Nephron (organoid): ENCODE results near the gene ANGPTL8.

Experiments used
- H3K27ac Mint-ChIP-seq, 3 experiments: 2 replicates each; pipeline ENCODE4 v1.8.0; 2020; ENCODE audit warnings: mixed read lengths in 3 of 3, mild to moderate bottlenecking in 2 of 3, moderate library complexity in 1 of 3
- H3K27me3 Mint-ChIP-seq: 2 replicates; pipeline ENCODE4 v1.8.0; 2021; ENCODE audit warnings: low read depth, mild to moderate bottlenecking, moderate library complexity, mixed read lengths
- H3K36me3 Mint-ChIP-seq: 2 replicates; pipeline ENCODE4 v1.8.0; 2020; ENCODE audit warnings: low read depth, mixed read lengths
- H3K4me1 Mint-ChIP-seq: 2 replicates; pipeline ENCODE4 v1.8.0; 2020; ENCODE audit warnings: mixed read lengths
- H3K4me3 Mint-ChIP-seq, 3 experiments: 2 replicates each; pipeline ENCODE4 v1.8.0; 2020; ENCODE audit warnings: mild to moderate bottlenecking in 3 of 3, mixed read lengths in 3 of 3, moderate library complexity in 2 of 3
- H3K9me3 Mint-ChIP-seq: 2 replicates; pipeline ENCODE4 v1.8.0; 2020; ENCODE audit warnings: mixed read lengths
- TF ChIP-seq, protein P1 (sequence below), 3 experiments: fragments of 200-600 bp; sonication (generic); IDR thresholded peaks; one replicate each; pipeline ENCODE4 v1.5.0; 2021; ENCODE audit warnings: antibody characterized with exemption in 3 of 3; ENCODE audit not compliant: unreplicated experiment in 3 of 3

The ANGPTL8 gene

DNA sequence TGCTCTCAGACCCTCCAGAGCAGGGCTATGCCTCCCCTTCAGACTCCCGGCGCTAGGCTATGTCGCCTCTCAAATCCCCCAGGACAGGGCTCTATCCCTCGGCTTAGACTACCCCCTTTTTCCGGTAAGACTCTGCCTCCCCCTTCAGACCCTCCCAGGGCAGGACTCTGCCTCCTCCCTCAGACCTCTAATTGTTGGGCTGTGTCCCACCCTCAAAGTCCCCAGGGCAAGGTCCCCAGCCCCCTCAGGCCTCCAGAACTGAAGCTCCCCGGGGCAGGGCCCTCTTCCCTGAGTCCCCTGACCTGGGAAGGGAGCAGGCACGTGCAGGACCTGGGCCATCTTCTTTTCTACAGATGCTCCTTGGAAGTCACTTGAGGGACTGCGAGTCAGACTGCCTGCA is 45.2 kb upstream of the ANGPTL8 start:
- peaks cover 22% of the 10 kb centered on the region for H3K4me1 Mint-ChIP-seq
- H3K9me3 Mint-ChIP-seq = no peaks in the 10 kb centered on the region
- TF ChIP-seq, protein P1, sequence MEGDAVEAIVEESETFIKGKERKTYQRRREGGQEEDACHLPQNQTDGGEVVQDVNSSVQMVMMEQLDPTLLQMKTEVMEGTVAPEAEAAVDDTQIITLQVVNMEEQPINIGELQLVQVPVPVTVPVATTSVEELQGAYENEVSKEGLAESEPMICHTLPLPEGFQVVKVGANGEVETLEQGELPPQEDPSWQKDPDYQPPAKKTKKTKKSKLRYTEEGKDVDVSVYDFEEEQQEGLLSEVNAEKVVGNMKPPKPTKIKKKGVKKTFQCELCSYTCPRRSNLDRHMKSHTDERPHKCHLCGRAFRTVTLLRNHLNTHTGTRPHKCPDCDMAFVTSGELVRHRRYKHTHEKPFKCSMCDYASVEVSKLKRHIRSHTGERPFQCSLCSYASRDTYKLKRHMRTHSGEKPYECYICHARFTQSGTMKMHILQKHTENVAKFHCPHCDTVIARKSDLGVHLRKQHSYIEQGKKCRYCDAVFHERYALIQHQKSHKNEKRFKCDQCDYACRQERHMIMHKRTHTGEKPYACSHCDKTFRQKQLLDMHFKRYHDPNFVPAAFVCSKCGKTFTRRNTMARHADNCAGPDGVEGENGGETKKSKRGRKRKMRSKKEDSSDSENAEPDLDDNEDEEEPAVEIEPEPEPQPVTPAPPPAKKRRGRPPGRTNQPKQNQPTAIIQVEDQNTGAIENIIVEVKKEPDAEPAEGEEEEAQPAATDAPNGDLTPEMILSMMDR (IDR thresholded peaks at IDR 0.05; ENCODE audit: unreplicated experiment in 3 of 3) = no peak
- H3K27me3 Mint-ChIP-seq = no peaks in the 10 kb centered on the region
- peaks cover 24% of the 10 kb centered on the region for H3K36me3 Mint-ChIP-seq
- H3K4me3 Mint-ChIP-seq = peak overlapping the region; percentile 46 to 67 (median 56)
- peak overlapping the region; percentile 53 to 96 (median 93) for H3K27ac Mint-ChIP-seq

DNA sequence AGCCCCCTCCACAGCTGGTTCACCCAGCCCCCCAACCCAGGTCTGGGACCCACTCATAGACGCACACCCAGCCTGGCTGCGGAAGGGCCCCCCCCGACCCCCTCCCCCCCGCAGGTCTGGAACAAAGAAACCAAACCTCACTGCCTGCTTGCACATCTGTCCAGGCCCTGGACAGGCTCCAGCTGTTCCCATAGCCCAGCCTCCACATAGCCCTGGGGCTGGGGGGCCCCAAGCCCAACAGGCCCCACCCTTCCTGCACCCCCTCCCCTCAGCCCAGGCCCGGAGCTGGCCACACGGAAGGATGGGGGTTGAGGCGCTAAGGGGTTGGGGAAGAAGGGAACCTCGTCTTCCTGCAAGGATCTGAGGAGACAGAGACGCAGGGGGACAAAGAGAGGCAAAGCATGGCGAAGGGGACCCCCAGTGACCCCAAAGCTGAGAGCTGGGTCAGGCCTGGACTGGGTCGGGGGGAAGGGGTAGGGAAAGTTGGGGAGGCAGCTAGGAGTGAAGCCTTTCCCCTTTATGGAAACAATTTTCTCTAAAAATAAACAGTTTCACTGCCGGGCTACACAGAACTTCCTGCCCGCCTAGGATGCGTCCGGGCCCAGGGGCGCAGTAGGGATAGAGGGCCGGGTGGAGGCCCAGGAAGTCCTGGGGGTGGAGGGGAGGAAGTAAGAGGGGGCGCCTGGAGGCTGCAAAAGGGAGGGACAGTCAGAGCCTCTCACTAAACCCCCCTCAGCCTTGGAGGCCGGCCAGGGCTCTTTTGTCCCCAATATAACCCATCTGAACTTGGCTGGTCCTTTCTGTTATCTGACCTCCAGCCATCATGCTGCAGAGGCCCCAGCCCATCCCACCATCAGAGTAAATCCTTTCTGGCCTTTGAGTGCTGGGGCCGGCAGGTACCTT is 44.5 kb upstream of the ANGPTL8 start:
- H3K27me3 Mint-ChIP-seq = no peaks in the 10 kb centered on the region
- no peaks in the 10 kb centered on the region for H3K9me3 Mint-ChIP-seq
- H3K4me3 Mint-ChIP-seq = peak overlapping the region; percentile 77 to 92 (median 85)
- TF ChIP-seq, protein P1 (IDR thresholded peaks at IDR 0.05; ENCODE audit: unreplicated experiment in 3 of 3) = no peak
- peaks cover 27% of the 10 kb centered on the region for H3K36me3 Mint-ChIP-seq
- peak overlapping the region; percentile 53 to 96 (median 93) for H3K27ac Mint-ChIP-seq
- peaks cover 18% of the 10 kb centered on the region for H3K4me1 Mint-ChIP-seq

DNA sequence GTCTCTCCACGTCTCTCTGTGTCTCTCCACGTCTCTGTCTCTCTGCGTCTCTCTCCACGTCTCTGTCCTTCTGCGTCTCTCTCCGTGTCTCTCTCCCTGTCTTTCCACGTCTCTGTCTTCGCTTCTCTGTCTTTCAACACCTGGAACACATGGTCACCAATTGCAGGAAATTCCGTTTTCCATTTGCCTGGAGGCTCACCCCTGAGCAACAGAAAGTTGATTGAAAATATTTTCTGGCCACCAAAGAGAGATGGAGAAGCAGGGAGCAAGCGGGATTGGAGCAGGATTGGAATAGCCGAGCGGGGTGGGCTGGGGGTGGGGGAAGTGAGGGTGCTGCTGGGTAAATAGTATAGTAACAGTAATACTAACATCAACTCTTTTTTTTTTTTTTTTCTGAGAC is 43.7 kb upstream of the ANGPTL8 start:
- Mint-ChIP-seq H3K9me3 (no peaks in the 10 kb centered on the region), H3K4me1 (peaks cover 12% of the 10 kb centered on the region), H3K27me3 (no peaks in the 10 kb centered on the region), H3K36me3 (peaks cover 22% of the 10 kb centered on the region), H3K27ac (peak overlapping the region; percentile 53 to 96 (median 88)), H3K4me3 (peak overlapping the region; percentile 77 to 92 (median 85))
- TF ChIP-seq, protein P1 (IDR thresholded peaks at IDR 0.05; ENCODE audit: unreplicated experiment in 3 of 3) = no peak

DNA sequence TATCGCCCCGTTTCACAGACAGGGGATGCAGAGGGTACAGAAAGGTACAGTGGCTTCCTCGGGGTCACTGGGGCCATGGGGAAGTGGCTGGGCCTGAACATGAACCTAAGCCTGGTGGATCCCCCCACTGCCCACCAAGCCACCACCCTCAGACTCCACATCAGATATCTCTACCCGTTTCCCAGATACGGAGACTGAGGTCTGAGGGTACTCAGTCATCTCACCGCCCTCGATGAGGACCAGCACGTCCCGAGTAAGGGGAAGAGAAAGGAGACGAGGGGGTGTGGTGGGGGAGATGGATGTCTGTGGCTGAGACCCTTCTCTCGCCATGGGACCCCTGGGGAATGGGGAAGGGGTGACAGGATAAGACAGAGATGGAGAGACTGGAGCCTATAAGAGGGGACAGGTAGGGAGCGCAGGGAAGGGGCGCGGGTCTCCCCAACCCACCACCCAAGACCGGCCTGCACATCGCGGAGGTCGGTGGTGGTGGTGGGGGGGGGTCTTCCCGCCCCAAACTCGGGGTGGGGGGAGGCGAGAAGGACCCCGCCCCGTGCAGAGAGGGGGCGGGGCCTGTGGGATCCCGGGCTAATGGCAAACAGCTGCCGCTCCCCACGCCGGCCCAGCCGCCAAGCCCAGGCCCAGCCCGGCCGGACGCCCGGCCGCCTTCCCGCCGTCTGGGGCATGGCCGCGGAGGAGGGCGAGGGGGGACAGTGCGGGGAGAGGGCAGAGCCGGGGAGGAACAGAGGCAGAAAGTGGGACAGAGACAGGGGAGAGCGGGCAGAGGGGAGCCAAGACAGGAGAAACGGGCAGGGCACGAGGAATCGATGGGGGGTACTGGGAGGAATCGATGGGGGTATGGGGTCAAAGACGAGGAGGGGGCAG is 42.8 kb upstream of the ANGPTL8 start:
- Mint-ChIP-seq H3K27me3 (no peaks in the 10 kb centered on the region), H3K4me1 (peaks cover 7% of the 10 kb centered on the region)
- TF ChIP-seq, protein P1 (IDR thresholded peaks at IDR 0.05; ENCODE audit: unreplicated experiment in 3 of 3) = no peak

DNA sequence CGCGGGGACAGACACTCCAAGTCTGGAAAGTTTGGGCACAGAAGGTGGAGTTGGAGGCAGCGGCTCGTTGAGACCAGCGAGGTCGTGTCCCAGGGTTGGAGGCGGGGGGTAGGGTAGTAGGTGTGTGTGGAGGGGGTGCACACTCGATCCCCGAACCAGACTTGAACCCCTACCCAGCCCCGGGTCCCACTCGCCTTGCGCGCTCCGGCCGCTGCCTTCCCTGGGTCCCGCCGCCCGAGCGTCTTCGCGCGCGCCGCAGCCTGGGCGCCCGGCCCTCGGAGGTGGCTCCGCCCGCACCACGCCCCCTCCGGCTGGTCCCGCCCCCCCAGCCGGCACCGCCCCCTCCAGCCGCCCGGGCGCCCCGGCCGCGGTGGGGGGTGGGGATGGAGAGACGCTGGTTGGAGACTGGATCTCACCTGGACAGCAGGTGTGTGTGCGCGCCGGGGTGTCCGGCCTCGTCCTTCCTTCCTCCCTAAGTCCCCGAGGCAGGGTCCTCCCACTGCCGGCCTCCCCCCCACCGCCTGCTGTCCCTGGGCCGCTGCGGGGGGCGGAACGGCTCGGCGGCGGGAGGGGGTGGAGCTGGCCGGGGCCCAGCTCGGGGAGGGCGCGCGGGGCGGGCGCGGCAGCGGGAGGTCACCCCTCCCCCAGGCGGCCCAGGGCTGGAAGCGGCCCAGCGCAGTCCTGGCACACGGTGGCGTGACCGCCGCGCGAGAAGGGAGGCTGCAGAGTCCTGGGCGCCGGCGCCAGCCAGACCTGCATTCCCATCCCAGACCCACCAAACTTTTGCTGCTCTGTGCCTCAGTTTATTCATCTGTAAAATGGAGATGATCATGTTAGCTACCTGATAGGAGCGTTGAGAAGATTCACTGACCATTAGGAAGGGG is 41.9 kb upstream of the ANGPTL8 start, which contains the start of gene KANK2:
KANK2 (minus strand) TSS at position 255 of the 884 bp plus-strand sequence. CDS start 3,034 bp downstream, outside the sequence.
- TF ChIP-seq, protein P1 (IDR thresholded peaks at IDR 0.05; ENCODE audit: unreplicated experiment in 3 of 3) = peak in 1 of 3 experiments; percentile 20
- Mint-ChIP-seq H3K9me3 (no peaks in the 10 kb centered on the region), H3K4me1 (peaks cover 6% of the 10 kb centered on the region), H3K4me3 (peak within 1 kb of the TSS; percentile 90 to 94 (median 93)), H3K36me3 (peaks cover 18% of the 10 kb centered on the region), H3K27me3 (no peaks in the 10 kb centered on the region), H3K27ac (peak within 1 kb of the TSS; percentile 64 to 93 (median 85))

More for the DNA sequence above, 42.8 kb upstream of the ANGPTL8 start:
- Mint-ChIP-seq H3K27ac (peak overlapping the region; percentile 53 to 90 (median 84)), H3K9me3 (no peaks in the 10 kb centered on the region), H3K36me3 (peaks cover 19% of the 10 kb centered on the region), H3K4me3 (peak overlapping the region; percentile 90 to 94 (median 93))
